Effector memory CD4-positive, alpha-beta T cell (primary cell): ENCODE results near the gene MCM3.

Experiments used
- DNase-seq, 3 donors: peaks; one replicate each; pipeline ENCODE4 v3.0.0-alpha.2; 2020
- H3K27ac ChIP-seq: 2 replicates; pipeline ENCODE4 v1.7.0; 2013; ENCODE audit warnings: mild to moderate bottlenecking, low read length, moderate library complexity; ENCODE audit not compliant: insufficient read depth, poor library complexity, severe bottlenecking
- H3K27me3 ChIP-seq: replicated peaks from 2 replicates; pipeline ENCODE4 v1.7.0; 2013; ENCODE audit warnings: mild to moderate bottlenecking, low read length; ENCODE audit not compliant: insufficient read depth, control insufficient read depth, poor library complexity, severe bottlenecking
- H3K36me3 ChIP-seq: 2 replicates; pipeline ENCODE4 v1.7.0; 2013; ENCODE audit warnings: mild to moderate bottlenecking, low read length, moderate library complexity; ENCODE audit not compliant: control insufficient read depth, insufficient read depth
- H3K4me1 ChIP-seq: 2 replicates; pipeline ENCODE4 v1.7.0; 2013; ENCODE audit warnings: low read length, mild to moderate bottlenecking; ENCODE audit not compliant: control insufficient read depth, insufficient read depth, poor library complexity, severe bottlenecking
- H3K4me3 ChIP-seq: 2 replicates; pipeline ENCODE4 v1.7.0; 2013; ENCODE audit warnings: low read length, low read depth, mild to moderate bottlenecking; ENCODE audit not compliant: insufficient read depth, poor library complexity, severe bottlenecking
- H3K9me3 ChIP-seq: 2 replicates; pipeline ENCODE4 v1.7.0; 2013; ENCODE audit warnings: mild to moderate bottlenecking, low read length, moderate library complexity; ENCODE audit not compliant: control insufficient read depth
- total RNA-seq, 3 donors: gene quantifications; one replicate each; lab custom pipeline; 2026; lab: John Stamatoyannopoulos, UW

MCM3 gene
- total RNA-seq: 24.2 to 44.0 (median 32.7) reads per million in 3 donors

DNA sequence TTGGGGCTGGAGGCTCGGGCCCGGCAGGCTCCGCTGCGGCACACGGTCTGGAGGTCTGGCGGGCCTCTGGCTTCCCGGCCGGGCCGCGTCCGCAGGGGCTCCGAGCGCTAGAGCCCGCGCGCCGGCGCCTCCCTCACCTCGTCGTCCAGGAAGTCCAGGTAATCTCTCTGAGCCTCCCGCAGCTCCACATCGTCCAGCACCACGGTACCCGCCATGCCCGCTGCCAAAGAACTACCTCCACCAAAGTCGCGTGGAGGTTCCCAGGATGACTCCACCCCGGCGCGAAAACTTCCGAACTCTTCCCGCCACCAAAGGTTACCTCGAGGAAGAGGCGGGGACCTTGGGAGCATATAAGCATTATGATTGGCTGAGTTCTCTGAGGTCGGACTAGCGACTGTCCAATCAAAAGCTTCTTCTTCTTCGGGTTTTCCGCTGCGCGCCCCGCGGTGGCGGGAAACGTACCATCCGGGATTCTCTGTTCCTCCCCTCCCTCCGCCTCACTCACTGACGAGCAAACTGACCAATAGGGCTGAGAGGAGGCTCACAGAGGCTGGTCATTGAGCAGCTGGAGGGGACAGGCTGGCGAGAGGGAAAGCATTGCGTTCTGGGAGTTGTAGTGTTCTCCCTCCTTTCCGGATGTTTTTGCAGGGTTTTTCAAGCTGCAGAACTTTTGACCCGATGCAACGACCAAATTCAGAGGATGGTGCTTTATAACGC lies at the start of gene MCM3:
MCM3 (minus strand) TSS at position 283 of the 717 bp plus-strand sequence; CDS start at position 215, 68 bp downstream.
- peak; percentile 93 to 96 (median 95) for DNase-seq
- H3K27ac ChIP-seq: peak within 1 kb of the TSS; percentile 67
- peak within 1 kb of the TSS; percentile 75 for H3K4me3 ChIP-seq
- H3K36me3 ChIP-seq: peaks cover 30% of the 10 kb centered on the region
- peaks cover 27% of the 10 kb centered on the region for H3K4me1 ChIP-seq
- H3K9me3 ChIP-seq: no peaks in the 10 kb centered on the region
- H3K27me3 ChIP-seq: no peaks in the 10 kb centered on the region

DNA sequence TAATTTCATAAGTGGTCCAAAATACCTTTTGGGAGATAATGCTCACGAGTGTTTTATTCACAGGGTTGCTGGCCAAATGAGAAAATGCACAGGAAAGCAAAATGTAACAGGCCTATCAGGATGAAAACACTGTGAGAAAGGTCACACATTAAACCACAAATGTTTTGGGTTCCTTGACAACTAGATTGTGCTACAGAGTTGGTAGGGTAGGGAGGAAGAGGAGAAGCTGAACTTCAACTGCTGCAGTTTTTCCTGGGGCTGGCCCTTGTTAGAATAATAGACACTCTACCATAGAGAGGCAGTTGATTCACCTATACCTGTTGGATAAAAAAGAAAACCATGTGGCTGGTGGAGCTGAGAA lies 49.3 kb upstream of the MCM3 start:
- Histone ChIP-seq H3K4me1 (peaks cover 29% of the 10 kb centered on the region), H3K9me3 (no peaks in the 10 kb centered on the region), H3K27me3 (no peaks in the 10 kb centered on the region), H3K36me3 (no peaks in the 10 kb centered on the region), H3K27ac (peak overlapping the region; percentile 51), H3K4me3 (no peak overlapping the region)
- no peak for DNase-seq

DNA sequence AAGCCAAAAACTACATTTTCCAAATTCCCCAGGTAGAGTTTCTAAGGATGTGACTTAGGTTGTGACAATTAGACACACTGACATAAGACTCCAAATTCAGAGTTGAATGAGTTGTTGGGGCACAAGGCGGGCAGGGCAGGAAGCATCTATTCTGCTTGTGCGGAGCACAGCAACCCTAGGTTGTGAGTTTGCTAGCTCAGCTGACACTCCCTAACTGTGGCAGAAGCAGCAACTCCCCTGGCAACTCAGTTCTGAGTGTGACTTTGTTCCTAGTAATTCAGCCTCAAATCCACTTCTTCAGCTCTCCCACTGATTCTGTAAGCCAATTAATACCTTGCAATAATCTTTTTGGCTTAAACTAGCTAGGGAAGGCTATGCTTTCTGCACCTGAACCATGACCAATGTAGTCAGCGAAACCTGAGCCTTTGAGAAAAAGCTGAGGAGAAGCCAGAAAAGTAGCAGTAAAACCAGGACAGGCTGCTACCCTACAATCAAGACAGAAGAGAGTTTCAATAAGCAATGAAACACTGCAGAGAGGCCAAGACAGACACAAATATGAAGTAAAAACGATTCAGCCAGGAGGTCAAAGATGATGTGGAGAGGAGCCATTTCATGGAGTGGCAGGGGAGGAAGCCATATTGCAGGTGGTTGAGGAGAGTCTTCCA lies 47.4 kb upstream of the MCM3 start:
- DNase-seq: no peak
- Histone ChIP-seq H3K4me3 (no peak overlapping the region), H3K27ac (no peak overlapping the region), H3K4me1 (peaks cover 29% of the 10 kb centered on the region), H3K9me3 (no peaks in the 10 kb centered on the region), H3K27me3 (no peaks in the 10 kb centered on the region), H3K36me3 (no peaks in the 10 kb centered on the region)

DNA sequence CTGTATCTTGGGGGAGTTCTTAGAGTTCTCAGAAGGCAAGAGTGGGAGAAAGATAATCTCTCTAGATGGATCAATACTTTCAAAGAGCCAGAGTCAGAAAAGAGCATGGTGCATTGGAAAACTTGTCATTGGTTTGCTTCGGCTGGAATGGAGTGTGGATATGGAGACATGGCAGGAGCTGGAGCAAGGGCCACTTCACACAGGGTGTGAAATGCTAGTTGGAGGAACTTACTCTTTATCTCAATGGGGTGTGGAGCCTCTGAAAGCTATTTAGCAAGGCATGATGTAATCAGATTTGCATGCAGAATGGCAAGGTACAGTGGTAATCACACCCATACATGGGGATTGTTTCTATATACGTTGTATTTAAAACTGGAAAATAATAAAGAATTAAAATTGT lies 45.9 kb upstream of the MCM3 start:
- H3K36me3 ChIP-seq: no peaks in the 10 kb centered on the region
- no peak overlapping the region for H3K4me3 ChIP-seq
- H3K4me1 ChIP-seq: peaks cover 23% of the 10 kb centered on the region
- H3K27ac ChIP-seq: no peak overlapping the region
- no peaks in the 10 kb centered on the region for H3K27me3 ChIP-seq
- no peak for DNase-seq
- H3K9me3 ChIP-seq: no peaks in the 10 kb centered on the region

DNA sequence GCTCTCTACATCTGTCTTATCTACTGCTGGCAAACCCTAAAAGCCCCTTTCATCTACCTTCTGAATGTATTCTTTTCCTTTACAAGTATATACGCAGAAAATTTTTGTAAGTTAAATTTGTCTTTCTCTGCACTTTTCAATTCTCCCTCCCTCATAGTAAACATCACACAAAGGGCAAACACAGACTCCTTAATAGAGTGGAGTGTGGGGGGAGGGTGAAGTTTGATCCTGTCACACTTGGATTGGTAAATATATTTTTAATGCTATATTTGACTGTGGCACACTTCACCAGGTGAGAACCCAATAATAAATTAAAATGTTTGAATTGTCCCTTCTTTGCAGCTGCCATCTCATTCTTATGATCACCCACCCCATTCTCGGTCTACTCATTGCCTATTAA lies 44.2 kb upstream of the MCM3 start:
- no peaks in the 10 kb centered on the region for H3K9me3 ChIP-seq
- no peak for DNase-seq
- no peak overlapping the region for H3K4me3 ChIP-seq
- H3K27ac ChIP-seq: no peak overlapping the region
- H3K4me1 ChIP-seq: peaks cover 11% of the 10 kb centered on the region
- H3K27me3 ChIP-seq: no peaks in the 10 kb centered on the region
- no peaks in the 10 kb centered on the region for H3K36me3 ChIP-seq

DNA sequence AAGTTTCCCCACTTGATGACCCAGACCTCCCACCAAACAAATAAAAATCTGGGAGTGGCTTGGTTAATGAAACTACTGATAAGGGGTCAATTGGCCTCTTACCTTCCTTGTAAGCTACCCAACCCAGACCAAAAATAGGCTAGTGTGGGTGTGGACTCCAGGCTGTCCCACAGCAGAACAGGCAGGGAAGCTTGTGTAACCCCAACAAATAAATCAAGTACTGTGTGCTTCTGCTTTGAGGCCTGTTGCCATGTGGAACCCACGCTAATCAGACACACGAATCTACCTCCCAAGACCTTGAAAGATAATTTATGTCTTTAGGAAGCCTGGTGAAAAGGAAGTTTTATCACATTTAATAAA lies 43.7 kb upstream of the MCM3 start:
- Histone ChIP-seq H3K9me3 (no peaks in the 10 kb centered on the region), H3K27me3 (no peaks in the 10 kb centered on the region), H3K4me1 (peaks cover 8% of the 10 kb centered on the region), H3K27ac (no peak overlapping the region), H3K36me3 (no peaks in the 10 kb centered on the region), H3K4me3 (no peak overlapping the region)
- DNase-seq: no peak

DNA sequence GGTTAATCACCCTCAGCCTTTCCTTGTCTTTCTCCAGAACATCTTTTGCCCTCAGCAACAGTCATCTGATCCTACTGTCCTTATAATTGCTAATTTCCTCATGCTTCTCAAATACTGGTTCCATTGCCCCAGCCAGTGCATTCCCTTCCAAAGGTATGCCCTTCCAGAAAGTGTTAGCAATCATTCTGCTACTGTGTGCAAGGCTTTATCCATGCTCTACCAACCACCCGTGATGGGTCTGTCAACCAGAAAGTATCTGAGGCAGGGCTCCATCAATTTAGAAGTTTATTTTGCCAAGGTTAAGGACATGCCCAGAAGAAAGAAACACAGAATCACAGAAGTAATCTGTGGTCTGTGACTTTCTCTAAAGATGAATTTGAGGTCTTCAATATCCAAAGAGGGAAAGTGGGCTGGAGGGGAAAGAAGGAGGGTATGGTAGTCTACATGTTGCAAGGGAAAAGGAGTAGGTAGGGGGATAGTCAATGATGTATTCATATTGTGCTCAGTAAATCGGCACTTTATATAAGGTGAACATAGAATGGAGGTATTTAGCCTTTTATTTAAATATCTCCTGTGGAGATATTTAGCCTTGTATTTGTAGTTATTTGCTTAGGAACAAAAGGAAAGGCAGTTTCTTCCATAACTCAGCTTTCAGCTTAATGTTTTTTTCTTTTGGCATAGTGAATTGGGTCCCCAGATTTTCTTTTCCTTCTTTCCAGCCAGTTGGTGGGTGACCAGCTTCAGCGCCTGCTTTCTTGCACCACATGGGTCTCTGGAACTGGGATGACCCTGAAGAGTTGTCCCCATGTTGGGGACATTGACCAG lies 42.2 kb upstream of the MCM3 start:
- DNase-seq: no peak
- Histone ChIP-seq H3K36me3 (no peaks in the 10 kb centered on the region), H3K27me3 (no peaks in the 10 kb centered on the region), H3K9me3 (no peaks in the 10 kb centered on the region), H3K27ac (no peak overlapping the region), H3K4me1 (no peaks in the 10 kb centered on the region), H3K4me3 (no peak overlapping the region)

DNA sequence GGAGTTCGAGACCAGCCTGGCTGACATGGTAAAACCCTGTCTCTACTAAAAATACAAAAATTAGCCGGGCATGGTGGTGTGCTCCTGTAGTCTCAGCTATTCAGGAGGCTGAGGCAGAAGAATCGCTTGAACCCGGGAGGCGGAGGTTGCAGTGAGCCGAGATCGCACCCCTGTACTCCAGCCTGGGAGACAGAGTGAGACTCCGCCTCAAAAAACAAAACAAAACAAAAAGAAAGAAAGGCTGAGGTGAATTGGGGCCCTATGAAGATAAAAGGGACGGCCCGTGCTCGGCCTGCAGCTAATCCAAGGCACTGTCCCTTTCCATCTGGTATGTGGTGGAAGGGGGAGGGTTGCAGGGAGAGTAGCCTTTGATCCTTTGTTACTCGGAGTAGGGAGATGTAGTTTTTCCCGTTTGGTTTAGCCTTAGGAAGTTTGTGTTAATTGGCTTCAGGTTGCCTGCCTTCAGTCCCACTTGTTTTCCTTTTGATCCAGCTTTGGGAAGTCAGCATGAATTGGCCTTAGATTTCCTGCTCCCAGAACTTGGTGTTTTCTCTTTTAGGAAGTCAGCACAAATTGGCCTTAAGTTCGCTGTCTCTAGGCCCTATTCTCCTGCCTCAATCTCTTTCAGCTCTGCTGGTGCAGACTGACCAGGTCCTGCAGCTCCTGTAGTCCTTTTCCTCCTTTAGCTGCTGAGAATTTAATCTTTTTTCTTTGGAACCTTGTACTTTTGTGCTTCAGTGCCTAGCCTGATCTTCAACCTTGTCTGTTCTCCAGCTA lies 41.3 kb upstream of the MCM3 start:
- Histone ChIP-seq H3K4me1 (no peaks in the 10 kb centered on the region), H3K36me3 (no peaks in the 10 kb centered on the region), H3K4me3 (no peak overlapping the region), H3K27me3 (no peaks in the 10 kb centered on the region), H3K27ac (no peak overlapping the region), H3K9me3 (no peaks in the 10 kb centered on the region)
- no peak for DNase-seq

DNA sequence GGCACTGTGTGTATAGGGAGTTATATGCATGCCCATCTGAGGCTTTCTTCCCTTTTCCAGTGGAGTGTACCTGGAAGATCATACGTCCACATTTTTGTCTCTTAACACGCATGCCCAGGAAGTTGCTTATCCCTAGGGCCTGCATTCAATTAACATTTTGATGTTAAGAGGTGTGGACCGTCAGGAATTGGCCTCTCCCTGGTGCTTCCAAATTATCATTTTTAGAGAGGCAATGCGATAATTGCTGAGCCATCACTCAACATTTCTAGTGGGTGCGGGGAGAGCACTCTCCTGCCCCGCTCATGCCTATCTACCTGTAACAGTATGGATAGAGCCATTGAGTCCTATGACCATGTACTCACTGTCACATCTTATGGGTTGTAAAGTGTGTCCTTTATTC lies 39.6 kb upstream of the MCM3 start:
- Histone ChIP-seq H3K4me1 (no peaks in the 10 kb centered on the region), H3K9me3 (no peaks in the 10 kb centered on the region), H3K27ac (no peak overlapping the region), H3K36me3 (no peaks in the 10 kb centered on the region), H3K4me3 (no peak overlapping the region), H3K27me3 (no peaks in the 10 kb centered on the region)
- DNase-seq: no peak
